Measurements from ENCODE around the gene GCFC2.
"Not testable (repeated sequence)": the region's sequence is repeated elsewhere in the genome, so short reads cannot be mapped to it uniquely, and the experiment has no call there.

The GCFC2 gene

DNA sequence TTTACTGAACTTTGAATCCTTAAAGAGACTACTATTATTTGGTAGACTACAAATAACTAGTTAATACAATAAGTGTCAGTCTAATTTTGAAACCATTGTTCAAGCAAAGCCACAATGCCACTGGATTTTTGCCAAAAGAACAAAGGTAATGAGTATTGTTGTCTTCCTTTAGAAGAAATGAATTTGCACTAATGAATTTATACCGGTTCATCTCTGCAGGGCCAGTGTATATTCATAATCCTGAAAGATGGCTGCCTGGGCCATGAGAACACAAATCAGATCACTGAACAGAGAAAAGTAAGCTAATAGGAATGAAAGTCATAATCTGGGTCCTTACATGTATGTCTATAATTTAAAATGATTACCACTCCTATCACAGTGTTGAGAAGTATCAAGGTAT lies 31.2 kb downstream of the GCFC2 start:
- no peak for DNase-seq

DNA sequence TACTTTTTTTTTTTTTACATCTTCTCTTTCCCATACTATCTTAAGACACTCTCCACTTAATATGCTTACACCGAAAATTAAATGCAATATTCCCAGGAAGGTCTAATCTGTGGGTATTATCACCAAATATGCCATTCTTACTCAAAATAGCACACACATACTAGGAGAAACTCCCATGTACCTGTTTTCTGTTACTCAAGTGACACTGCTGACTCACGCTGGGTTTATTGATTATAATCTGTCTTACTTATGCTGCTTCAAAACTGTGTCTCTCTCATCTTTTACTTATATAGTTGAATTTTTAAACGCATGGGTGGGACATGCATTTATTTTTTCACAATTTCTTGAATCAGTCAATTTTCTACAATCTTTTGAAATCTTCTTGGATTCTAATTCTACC lies 34.3 kb downstream of the GCFC2 start:
- DNase-seq = no peak

DNA sequence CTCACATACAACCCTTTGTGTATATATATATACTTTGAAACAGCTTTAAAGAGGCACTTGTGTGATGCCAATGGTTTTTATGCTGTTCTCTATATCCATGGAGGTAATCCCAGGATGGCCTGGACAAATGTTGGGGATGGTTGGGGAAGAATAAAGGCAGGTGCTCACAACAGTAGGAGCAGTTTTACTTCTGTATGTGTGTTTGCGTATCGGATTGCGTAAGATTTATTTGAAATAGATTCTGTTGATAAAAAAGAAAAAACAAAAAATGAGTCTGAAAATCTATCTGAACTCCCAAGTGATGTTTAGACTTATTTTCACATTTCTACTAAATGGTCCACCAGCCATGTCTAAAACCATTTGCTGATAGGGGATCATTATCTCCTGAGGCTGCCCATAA lies 34.8 kb downstream of the GCFC2 start:
- no peak for DNase-seq

DNA sequence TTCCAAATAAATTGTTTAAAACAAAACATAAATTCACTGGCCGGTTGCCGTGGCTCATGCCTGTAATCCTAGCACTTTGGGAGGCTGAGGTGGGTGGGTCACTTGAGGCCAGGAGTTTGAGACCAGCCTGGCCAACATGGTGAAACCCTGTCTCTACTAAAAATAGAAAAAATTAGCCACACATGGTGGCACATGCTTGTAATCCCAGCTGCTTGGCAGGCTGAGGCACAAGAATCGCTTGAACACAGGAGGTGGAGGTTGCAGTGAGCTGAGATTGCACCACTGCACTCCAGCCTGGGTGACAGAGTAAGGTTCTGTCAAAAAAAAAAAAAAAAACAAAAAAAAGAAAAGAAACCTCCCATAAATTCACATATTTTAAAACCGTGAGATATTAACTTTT lies 35.3 kb downstream of the GCFC2 start:
- not testable (repeated sequence) for DNase-seq

DNA sequence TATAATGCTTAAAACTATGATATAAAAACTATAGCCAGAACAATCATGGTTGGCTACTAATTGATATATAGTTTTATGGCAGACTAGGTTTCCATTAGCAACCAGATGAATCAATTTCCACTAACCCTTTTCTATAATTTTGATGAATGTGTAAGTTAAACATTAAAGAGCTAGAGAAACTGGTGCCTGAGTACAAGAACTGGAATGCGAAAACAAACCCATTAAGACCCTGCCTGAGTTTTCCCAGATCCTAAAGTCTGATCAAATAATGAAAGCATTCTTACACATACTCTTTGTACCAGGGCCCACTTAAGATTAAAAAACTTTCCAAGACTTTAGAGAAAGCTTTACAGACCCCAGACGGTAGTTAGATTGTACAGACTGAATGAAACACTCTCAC lies 42.8 kb downstream of the GCFC2 start:
- DNase-seq = no peak

DNA sequence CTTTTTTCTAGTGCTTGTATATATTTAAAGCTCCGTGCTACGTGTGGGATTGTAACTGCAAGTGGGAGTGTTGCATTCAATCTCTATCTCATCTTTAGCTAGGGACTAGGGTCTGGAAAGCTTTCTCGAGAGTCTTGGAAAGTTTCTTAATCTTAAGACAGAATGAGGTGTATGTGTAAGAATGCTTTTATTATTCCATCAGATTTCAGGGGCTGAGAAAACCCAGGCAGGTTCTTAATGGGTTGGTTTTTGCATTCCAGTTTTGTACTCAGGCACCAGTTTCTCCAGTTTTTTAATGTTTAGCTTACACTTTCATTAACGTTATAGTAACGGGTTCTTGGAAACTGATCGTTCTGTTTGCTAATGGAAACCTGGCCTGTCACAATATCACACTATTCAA lies 43.8 kb downstream of the GCFC2 start:
- no peak for DNase-seq

DNA sequence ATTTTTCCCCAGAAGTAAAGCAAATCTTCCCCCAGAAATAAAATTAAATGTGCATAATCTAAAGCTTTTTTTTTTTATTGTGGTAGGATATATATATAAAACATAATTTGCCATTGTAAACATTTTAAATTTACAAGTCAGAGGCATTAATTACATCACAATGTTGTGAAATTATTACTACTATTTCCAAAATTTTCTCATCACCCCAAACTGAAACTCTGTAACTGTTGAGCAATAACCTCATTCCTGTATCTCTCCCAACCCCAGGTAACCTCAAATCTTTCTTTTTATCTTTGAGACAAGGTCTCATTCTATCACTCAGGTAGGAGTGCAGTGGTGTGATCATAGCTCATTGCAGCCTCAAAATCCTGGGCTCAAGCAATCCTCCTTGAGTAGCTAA lies 52.9 kb downstream of the GCFC2 start:
- DNase-seq = no peak

DNA sequence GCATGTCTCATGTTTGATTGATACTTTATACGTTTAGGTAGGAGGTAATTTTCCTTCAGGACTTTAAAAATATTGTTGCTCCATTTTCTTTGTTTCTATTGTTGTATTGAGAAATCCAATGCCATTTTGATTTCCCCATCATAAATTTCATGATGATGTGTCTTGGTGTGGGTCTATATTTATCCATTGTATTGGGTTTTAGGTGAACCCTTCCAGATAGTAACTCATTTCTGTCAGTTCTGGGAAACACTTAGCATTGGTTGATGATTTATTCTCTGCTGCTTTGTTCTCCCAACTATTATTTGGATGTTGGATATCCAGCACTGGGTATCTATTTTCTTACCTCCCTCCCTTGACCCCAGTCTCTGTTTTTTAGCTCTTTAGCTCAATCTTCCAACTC lies 54.2 kb downstream of the GCFC2 start:
- DNase-seq = no peak

DNA sequence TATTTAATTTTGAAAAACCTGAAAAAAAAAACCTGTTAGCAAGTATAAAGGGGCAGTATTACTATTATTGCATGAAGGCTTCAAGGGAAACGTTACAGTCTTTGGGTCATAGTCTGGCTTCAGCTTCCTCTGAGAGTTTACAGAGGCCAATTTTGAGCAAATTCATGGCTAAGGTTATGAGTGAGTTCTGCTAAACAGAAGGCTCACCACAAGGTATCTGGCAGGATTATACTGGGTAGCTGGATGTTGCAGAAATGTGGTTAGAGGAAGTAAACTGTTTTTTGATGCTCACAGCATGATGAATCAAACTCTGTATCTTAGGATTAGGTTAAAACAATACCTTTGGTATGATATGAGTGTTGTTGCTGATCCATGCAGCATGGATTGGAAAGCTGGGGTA lies 54.9 kb downstream of the GCFC2 start:
- no peak for DNase-seq

DNA sequence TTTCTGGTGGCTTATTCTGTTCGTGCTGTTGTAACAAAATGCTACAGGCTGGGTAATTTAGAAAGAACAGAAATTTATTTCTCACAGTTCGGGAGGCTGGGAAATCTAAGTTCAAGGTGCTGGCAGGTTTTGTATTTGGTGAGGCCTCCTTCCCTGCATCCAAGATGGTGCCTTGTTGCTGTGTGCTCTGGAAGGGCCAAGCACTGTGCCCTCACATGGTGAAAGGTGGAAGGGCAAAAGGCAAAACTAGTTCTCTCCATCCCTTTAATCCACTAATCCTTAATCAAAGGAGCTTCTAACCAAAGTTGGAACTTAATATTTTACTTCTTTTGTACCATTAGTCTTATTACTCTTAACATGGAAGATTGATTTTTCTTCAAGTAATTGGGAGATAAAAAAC lies 56.7 kb downstream of the GCFC2 start:
- DNase-seq = no peak

DNA sequence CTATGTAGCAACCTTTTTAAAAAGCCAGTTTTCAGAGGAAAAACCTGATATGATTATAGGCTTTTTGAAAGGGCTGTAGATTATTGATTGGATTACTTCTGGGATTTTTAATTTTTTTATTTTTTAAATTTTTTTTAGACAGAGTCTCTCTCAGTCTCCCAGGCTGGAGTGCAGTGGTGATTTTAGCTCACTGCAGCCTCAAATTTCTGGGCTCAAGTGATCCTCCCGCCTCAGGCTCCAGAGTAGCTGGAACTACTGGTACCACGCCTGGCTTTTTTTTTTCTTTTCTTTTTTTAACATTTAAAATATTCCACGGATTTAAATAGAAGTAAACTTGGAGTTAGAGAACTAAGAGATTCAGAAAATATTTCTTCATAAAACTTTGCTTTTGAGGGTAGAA lies 62.9 kb downstream of the GCFC2 start:
- DNase-seq = no peak

DNA sequence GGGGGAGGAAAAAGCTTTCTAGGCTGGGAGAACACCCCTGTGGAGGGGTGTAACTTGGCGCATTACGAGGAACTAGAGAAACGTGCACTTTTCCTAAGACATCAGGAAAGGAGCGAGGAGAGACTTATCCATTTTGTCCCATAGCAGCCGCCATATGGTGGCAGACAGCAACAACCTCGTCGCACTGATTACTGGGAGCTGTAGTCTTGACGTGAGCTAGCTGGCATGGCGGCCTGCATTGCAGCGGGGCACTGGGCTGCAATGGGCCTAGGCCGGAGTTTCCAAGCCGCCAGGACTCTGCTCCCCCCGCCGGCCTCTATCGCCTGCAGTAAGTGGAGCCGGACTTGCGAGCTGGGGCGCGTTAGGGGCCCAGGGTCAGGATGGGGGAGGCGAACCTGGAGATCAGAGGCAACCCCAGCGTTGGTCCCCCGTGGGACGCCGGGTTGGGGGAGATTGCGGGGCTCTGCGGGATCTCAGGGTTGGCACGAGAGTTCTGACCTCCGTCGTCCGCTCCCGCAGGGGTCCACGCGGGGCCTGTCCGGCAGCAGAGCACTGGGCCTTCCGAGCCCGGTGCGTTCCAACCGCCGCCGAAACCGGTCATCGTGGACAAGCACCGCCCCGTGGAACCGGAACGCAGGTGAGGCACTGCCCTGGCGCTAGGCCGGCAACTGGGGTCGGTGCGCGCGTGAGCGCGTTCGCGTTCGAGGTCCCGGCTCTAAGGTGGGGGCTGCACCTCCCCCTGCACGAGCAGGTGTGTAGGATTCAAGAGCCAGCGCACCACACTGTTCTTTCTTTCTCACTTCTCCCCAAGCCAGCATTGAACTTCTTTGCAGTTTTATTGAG lies 63.9 kb downstream of the GCFC2 start, which contains the start of gene MRPL19:
TSS of gene MRPL19 (plus strand) at position 201 of the 843 bp plus-strand sequence. CDS start at position 226, 25 bp downstream.
- DNase-seq = peak; percentile 91

DNA sequence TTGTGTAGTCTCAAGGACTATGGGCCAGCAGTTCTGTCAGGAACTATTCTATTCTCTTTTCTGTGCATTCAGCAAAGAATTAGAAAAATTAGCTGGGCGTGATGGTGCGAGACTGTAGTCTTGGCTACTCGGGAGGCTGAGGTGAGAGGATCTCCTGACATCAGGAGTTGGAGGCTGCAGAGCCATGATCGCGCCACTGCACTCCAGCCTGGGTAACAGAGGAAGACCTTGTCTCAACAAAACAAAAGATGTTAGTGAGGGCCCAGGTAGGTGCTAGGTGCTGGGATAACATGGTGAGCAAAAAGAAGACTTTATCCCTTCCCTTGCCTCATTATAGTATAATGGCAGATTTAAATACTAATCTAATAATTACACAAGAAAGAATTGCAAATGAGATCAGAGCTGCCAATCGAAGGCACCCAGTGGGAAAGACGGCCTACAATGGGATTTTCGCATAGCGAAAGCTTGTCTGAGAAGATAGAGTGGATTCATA lies 64.6 kb downstream of the GCFC2 start:
- DNase-seq = no peak

DNA sequence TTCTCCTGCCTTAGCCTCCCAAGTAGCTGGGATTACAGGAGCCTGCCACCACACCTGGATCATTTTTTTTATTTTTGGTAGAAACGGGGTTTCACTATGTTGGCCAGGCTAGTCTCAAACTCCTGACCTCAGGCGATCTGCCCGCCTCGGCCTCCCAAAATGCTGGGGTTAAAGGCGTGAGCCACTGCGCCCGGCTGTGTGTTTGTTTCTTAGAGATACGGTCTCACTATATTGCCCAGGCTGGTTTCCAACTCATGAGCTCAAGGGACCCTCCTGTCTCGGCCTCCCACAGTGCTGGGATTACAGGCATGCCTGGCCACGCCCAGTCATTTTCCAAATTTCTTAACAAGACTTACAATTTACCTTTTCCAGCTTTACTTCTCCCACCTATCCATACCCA lies 65.1 kb downstream of the GCFC2 start:
- no peak for DNase-seq

DNA sequence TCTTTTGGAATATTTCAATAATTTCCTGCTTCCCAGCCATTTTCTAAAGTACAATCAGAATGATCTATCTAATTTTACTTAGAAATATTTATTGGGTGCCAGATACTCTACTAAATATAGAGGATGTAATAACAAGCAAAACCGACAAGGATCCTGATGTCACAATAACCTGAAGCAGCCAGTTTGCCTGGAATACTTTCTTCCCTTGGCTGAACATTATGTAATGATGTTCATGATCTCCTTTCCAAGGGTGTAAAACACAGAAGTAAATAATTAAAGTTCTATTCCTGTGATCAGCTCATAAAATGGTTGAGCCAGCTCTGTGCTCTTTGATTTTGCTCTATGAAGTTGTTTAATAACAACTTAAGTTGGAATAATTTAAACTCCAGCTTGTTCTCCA lies 66.7 kb downstream of the GCFC2 start:
- DNase-seq = no peak

DNA sequence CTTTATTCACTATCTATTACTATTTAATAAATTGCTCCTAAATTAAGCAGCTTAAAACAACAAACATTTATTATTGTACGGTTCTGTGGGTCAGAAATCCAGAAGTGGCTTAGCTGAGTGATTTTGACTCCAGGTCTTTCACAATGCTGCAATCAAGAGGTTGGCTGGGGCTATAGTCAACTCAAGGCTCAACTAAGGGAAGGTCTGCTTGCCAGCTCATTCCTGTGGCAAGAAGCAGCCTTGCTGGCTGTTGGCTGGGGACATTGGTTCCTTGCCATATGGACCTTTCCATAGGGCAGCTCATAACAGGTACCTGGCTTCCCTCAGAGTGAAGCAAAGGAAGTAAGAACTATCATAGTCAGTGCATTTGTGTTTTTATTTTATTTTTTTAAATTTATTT lies 69.1 kb downstream of the GCFC2 start:
- no peak for DNase-seq

DNA sequence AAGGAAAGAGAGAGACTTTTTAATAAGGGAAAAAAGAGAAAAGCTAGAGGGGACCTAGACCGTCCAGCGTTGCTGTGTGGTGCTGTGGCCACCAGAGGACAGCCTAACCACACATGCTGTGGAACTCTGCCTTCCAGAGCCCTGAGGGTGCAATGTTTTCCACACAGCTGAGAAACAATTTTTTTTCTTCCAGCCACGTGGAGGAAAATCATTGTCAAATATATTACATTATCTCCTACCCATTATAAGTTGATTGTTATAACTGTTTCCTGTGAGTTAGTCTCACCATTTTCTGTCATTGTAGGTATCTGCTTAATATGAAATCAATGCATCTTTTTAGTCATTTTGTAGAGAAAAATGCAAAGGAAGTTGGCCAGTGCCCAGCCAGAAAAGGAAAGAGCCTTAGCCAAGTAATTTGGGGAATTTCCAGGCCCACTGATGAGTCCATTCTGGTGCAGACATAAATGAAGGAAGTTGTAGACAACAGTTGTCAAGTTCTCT lies 70.0 kb downstream of the GCFC2 start:
- DNase-seq = peak; percentile 79

DNA sequence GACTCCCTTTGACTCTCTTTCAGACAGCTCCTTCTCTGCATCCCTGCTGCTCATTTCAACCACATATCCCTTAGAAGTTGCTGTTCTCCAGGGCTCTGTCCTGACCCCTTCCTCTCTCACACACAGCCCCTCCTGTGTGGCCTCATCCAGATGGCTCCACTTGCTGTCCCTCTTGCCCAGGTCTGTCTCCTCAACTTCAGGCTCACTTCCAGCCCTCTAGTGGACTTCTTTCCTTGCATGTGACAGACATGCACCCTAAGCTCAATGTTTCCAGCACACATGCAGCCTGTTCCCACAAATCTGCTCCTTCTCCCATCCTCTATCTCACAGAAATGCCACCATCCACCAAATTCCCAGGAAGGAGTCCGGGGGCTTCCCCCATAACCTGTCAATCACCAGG lies 73.1 kb downstream of the GCFC2 start:
- DNase-seq = no peak

DNA sequence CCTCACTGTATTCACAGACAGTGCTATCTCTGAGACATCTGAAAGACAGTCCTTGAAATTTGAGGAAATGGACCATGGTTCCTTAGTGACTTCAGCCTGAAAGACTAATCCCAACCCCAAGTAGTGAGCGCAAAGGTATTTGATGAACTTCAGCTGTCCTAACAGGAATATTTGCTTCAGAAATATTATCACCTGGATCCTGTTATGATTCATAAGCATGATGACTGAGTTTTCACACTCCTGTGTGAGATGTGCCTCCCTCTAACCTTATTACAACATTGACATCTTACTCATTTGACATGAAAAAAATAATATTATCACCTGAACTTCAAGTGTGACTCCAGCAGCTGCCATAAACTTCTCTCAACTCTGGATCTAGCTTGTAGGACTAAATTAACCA lies 75.8 kb downstream of the GCFC2 start:
- no peak for DNase-seq

DNA sequence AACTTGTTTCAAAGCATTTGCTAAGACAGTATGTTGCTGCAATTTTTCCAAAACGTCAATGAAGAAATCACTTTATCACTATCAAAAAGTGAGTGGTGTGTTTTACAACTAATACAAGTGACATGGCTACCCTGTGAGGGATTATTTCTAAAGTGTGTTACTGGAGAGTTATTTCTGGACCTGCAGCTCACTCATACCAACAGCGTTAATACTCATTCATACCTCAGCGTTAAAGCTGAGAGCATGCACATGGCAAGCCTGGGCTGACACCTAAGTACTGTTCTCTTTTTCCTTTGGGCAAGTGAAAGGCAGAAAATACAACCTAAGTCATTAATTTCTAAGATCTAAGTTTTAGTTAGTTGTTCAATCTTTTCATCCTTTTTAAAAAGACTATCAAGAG lies 77.1 kb downstream of the GCFC2 start:
- DNase-seq = no peak

DNA sequence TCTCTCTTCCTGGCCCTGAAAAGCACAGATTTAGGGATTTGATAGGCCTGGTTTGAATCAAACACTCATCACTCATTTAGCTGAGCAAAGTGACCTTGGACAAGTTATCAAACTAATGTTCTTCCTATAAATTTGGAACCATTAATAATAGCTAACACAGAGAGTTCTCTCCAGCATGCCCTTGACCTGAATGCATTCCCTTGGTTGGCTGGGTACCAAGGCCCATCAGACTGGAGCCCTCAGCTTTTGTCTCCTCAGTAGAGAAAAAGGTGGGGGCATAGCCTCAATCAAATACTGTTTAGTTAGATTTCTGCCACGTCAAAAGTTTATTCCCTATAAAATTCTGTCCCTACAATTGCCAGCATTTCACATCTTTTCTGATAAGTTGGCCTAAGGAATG lies 77.9 kb downstream of the GCFC2 start:
- DNase-seq = no peak

DNA sequence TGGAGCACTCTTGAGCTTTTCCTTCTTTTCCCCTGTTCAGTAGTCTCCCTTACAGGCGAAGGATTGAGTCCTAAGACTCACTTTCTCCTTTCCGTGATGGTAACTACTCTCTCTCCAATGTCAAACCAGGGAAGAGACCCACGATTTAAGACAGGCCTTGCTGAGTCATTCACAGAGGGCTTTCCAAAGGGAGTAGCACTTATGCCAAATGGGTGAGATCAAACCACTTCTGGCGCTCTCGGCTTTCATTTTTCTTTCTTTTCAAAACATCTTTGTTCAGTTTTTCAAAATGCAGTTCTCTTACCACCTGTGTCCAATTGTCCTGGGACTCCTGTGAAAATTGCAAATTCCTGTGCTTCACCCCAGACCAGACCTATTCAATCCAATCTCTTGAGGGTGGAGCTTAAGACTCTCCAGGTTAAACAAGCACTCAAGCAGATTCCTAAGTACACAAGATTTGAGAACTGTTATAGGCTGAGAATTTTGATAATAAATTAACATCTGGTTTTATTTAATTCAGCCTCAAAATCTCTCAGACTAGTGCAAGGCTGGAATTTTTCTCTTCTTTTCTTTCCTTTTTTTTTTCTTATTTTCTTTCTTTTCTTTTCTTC lies 78.5 kb downstream of the GCFC2 start:
- no peak for DNase-seq

DNA sequence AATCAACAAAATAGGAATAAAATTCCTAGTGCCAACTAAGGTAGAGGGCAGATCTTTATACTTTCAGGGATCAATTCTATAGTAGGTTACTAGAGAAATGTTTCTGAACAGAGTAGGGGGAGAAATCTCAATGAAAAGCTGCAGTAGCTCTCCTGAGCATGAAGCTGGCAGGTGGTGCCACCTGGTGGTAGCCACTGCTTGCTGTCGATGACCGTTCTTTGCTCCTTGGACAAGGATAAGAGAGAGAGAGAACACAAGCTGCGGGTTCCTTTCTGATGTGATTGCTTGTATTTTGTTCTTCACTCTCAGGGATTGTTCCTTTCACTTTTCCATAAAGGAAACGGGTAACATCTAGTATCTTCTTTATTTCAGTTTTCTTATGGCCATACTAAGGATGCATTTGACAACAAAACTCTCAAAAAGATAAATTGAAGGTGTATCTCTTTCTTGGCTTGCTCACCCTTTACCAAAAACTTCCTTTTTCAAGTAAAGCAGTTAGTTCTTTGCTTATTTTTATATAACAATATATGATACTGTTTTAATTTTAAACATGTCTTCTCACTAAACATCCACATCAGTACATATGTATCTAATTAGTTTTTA lies 82.7 kb downstream of the GCFC2 start:
- DNase-seq = peak; percentile 77

DNA sequence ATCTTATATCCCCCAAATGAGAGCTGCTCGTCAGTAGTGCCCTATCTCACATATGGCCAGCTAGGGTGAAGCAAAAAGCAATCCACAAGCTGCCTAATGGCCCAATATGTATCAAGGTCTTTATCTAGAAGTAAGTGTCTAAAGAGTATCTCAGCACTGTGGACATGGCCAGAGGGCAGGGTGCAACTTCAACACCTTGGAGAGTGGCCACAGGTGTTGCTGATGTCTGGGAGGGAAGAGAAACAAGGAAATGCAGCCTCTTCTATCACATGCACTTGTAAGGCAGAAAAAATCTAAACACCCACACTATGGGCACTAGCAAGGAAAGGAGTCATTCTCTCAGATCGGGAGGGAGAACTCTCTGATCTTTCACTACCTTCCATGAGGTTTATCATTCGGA lies 87.8 kb downstream of the GCFC2 start:
- DNase-seq = no peak

All from EL (cell line).